ENCODE measurements around the gene UBQLN2.

DNA sequence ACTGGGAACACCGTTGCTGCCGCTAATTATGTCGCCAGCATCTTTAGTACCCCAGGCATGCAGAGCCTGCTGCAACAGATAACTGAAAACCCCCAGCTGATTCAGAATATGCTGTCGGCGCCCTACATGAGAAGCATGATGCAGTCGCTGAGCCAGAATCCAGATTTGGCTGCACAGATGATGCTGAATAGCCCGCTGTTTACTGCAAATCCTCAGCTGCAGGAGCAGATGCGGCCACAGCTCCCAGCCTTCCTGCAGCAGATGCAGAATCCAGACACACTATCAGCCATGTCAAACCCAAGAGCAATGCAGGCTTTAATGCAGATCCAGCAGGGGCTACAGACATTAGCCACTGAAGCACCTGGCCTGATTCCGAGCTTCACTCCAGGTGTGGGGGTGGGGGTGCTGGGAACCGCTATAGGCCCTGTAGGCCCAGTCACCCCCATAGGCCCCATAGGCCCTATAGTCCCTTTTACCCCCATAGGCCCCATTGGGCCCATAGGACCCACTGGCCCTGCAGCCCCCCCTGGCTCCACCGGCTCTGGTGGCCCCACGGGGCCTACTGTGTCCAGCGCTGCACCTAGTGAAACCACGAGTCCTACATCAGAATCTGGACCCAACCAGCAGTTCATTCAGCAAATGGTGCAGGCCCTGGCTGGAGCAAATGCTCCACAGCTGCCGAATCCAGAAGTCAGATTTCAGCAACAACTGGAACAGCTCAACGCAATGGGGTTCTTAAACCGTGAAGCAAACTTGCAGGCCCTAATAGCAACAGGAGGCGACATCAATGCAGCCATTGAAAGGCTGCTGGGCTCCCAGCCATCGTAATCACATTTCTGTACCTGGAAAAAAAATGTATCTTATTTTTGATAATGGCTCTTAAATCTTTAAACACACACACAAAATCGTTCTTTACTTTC, 1.8 kb downstream of the UBQLN2 start:
- TF ChIP-seq, protein P1, sequence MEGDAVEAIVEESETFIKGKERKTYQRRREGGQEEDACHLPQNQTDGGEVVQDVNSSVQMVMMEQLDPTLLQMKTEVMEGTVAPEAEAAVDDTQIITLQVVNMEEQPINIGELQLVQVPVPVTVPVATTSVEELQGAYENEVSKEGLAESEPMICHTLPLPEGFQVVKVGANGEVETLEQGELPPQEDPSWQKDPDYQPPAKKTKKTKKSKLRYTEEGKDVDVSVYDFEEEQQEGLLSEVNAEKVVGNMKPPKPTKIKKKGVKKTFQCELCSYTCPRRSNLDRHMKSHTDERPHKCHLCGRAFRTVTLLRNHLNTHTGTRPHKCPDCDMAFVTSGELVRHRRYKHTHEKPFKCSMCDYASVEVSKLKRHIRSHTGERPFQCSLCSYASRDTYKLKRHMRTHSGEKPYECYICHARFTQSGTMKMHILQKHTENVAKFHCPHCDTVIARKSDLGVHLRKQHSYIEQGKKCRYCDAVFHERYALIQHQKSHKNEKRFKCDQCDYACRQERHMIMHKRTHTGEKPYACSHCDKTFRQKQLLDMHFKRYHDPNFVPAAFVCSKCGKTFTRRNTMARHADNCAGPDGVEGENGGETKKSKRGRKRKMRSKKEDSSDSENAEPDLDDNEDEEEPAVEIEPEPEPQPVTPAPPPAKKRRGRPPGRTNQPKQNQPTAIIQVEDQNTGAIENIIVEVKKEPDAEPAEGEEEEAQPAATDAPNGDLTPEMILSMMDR (IDR thresholded peaks at IDR 0.05; ENCODE audit: low read length): no peak
- no peak for TF ChIP-seq EZH2 (IDR thresholded peaks at IDR 0.05; ENCODE audit: borderline replicate concordance, low read length)

Data from OCI-LY1 (cell line).